ENCODE data around the gene FAF1. TPM values are rescaled to one million over a fixed set of nuclear protein-coding genes. Genes with fewer than 3 reads are reported as not detected.

The FAF1 gene
- total and polyA plus RNA-seq, 2 of the 8 experiments (the other 6 are each of a cell fraction or from before 2014, with no cell fraction given): 10.8 to 65.9 TPM

GRCh38 chr1:50531027-50531426, 429.0 kb downstream of the FAF1 start (continued):
- TF ChIP-seq ZNF274 (IDR thresholded peaks at IDR 0.05; ENCODE audit: borderline replicate concordance, extremely low read depth, low read length): no peak

- ChIA-PET CTCF (ENCODE audit: partially characterized antibody) (no interaction called here), POLR2A (ENCODE audit: partially characterized antibody) (no interaction called here)
- DNase-seq (ENCODE audit: low read depth in 1 of 2, low spot score in 2 of 2) (no peak), FAIRE-seq (no peak)
- no peak overlapping the region for H2AK5ac ChIP-seq (ENCODE audit: low read depth, low read length)
- no peaks in the 10 kb centered on the region for H4K20me1 ChIP-seq (replicated peaks in 1 of 2; ENCODE audit: control insufficient read depth in 1 of 2, insufficient read depth in 2 of 2, low read length in 2 of 2)
- no peak overlapping the region for H3K18ac ChIP-seq (ENCODE audit: extremely low read depth, low read length)
- no peak overlapping the region for H2BK120ac ChIP-seq (replicated peaks; ENCODE audit: low read depth, low read length)
- H3K79me1 ChIP-seq (ENCODE audit: low read depth, low read length): no peaks in the 10 kb centered on the region
- no peaks in the 10 kb centered on the region for H3K4me1 ChIP-seq (replicated peaks in 1 of 4; ENCODE audit: control insufficient read depth in 3 of 4, insufficient read depth in 4 of 4, low read length in 3 of 4)
- H3K36me3 ChIP-seq (ENCODE audit: control insufficient read depth in 2 of 4, insufficient read depth in 4 of 4, low read length in 3 of 4): no peaks in the 10 kb centered on the region
- no peaks in the 10 kb centered on the region for H3K27me3 ChIP-seq (replicated peaks in 1 of 4; ENCODE audit: control insufficient read depth in 3 of 4, extremely low read depth in 1 of 4, insufficient read depth in 3 of 4, low read length in 3 of 4)
- H2BK5ac ChIP-seq (ENCODE audit: low read depth, low read length): no peak overlapping the region
- H2AFZ ChIP-seq (ENCODE audit: low read length): no peak overlapping the region
- H3K23me2 ChIP-seq (ENCODE audit: low read depth, low read length): no peaks in the 10 kb centered on the region
- no peak overlapping the region for H3K4ac ChIP-seq (replicated peaks; ENCODE audit: insufficient read length, low read depth, low read length)
- no peak overlapping the region for H3K4me3 ChIP-seq (ENCODE audit: extremely low read depth in 1 of 4, insufficient read depth in 2 of 4, low read depth in 3 of 4, low read length in 4 of 4)
- H4K91ac ChIP-seq (replicated peaks; ENCODE audit: insufficient read length, low read length): no peak overlapping the region
- H2BK20ac ChIP-seq (ENCODE audit: low read length): no peak overlapping the region
- no peak overlapping the region for H3K4me2 ChIP-seq (ENCODE audit: insufficient read depth in 1 of 2, low read depth in 2 of 2, low read length in 2 of 2)
- no peak for TF ChIP-seq SUZ12 (IDR thresholded peaks at IDR 0.05; ENCODE audit: low read length)
- no peak for TF ChIP-seq RXRA (IDR thresholded peaks at IDR 0.05; ENCODE audit: insufficient read depth, low read depth, low read length)
- no peak for TF ChIP-seq CEBPB (IDR thresholded peaks at IDR 0.05; ENCODE audit: low read depth, low read length)
- TF ChIP-seq SIX5 (IDR thresholded peaks at IDR 0.05; ENCODE audit: low read depth, low read length): no peak
- no peak overlapping the region for H4K8ac ChIP-seq (ENCODE audit: extremely low read depth, insufficient read depth, low read length)
- H4K5ac ChIP-seq (ENCODE audit: insufficient read length, low read depth, low read length): no peak overlapping the region
- H3K14ac ChIP-seq (ENCODE audit: insufficient read length): no peak overlapping the region
- no peaks in the 10 kb centered on the region for H3K9me3 ChIP-seq (ENCODE audit: insufficient read depth in 2 of 2, low read depth in 1 of 2, low read length in 1 of 2)
- H2BK15ac ChIP-seq (ENCODE audit: low read length): no peak overlapping the region
- no peaks in the 10 kb centered on the region for H3K79me2 ChIP-seq (ENCODE audit: control insufficient read depth in 1 of 2, insufficient read depth in 2 of 2, low read length in 2 of 2)
- no peak overlapping the region for H3K56ac ChIP-seq (replicated peaks; ENCODE audit: insufficient read length, low read depth, low read length)
- H3K9ac ChIP-seq (replicated peaks in 1 of 4; ENCODE audit: extremely low read depth in 1 of 4, low read depth in 3 of 4, low read length in 3 of 4): no peak overlapping the region
- H2BK12ac ChIP-seq (ENCODE audit: low read depth, low read length): no peak overlapping the region
- H3K27ac ChIP-seq (ENCODE audit: low read depth, low read length): no peak overlapping the region
- no peak overlapping the region for H3K23ac ChIP-seq (ENCODE audit: insufficient read length)
Observed at GRCh38 chr1:50529510-50529909, 430.6 kb downstream of the FAF1 start.

All from H1 (cell line).